GM18499 (cell line): ENCODE data around the gene CACNB4.
"Not testable (repeated sequence)": the region's sequence is repeated elsewhere in the genome, so short reads cannot be mapped to it uniquely, and the experiment has no call there.

Experiments used
- ATAC-seq: cut with Tn5 transposase; IDR thresholded peaks from one replicate; pipeline ENCODE4 v1.9.1; 2021; ENCODE audit warnings: moderate number of reproducible peaks; ENCODE audit not compliant: insufficient read depth, unreplicated experiment

CACNB4 gene

DNA sequence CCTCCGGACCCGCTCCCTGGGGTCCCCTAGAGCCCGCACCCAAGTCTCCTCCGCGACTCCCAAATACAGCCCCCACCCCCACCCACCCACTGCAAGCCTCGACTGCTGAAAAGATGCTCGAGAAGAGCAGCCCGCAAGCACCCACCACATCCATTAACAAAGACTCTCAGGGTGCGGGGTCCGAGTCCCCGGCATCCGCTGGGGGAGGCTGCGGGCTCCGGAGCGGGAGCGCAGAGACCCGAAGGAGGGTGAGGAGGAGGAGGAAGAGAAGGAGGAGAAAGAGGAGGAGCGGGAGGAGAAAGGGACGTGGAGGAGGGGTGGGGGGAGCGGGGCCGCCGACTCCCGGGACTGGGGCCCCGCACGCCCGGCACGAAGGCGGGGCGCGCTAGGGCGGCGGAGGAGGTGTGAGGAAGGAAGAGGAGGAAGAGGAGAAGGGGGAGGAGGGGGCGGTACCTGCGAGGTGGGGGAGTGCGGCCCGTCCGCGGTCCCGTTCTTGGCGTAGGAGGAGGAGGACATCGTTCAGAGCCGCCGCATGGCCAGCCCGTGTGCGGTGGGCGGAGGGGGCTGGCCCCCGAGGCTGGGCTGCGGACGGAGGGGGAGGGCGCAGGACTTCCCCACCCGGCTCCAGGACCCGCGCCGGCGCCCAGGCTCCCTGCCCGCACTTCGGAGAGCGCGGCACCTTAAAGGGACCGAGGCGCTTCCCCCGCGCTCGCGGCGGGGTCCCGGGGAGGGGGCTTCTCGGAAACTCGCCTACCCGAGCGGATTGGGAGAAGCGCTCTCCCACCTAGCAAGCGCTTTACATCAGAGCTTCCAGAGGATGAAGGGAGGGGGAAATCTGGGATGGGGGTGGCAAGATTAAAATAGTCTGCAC lies at the start of gene CACNB4:
TSS of gene CACNB4 (minus strand) at position 549 of the 871 bp plus-strand sequence.
- ATAC-seq = no peak

DNA sequence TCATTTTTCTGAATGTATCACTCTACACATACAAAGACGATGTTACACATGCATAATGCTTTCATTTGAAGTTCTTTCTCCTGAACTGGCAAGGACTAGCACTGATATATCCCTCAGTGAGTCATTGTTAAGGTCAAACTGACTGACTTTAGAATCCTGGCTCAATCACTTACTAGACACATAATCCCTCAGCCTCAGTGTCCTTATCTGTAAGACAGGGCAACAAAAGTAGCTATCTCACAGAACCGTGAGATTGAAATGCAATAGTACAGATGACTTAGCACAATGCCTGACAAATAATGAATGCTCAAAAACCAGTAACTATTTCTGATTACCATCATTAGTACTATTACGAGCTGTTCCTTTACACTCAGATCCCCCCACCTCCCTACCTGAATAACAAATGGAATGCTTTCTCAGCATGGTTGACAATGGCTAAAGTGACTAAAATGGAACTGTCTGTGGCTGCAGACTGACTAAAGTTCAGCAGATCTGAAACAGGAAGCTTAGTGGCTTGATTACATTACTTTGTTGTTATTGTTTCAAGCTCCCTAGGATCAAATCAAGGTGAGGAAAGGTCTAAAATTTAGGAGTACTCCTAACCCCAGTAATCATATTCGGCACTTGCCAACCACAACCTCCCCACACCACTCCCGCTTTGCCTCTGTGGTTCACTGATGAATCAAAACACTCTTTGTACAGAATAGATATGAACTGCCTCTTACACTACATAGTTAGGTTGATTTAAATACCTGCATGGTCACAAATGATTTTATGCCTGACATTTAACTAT lies 35.8 kb upstream of the CACNB4 start:
- peak; percentile 65 for ATAC-seq

DNA sequence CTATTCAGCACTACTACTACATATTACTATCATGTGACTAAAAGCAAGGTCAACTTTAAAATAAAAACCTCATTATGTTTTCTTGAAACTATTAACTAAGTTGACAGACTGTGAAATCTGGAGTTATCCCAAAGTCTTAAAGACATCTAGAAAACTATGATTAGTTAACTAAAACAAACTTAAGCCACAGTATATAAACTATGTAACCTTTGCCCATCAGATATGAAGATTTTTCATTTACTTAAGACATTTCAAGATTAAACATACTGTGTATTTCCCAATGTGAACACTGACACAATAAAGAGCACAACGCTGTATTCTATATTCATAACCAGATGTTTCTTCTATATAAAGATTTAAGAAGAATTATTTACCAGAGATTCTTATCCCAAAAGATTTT lies 33.5 kb upstream of the CACNB4 start:
- no peak for ATAC-seq

DNA sequence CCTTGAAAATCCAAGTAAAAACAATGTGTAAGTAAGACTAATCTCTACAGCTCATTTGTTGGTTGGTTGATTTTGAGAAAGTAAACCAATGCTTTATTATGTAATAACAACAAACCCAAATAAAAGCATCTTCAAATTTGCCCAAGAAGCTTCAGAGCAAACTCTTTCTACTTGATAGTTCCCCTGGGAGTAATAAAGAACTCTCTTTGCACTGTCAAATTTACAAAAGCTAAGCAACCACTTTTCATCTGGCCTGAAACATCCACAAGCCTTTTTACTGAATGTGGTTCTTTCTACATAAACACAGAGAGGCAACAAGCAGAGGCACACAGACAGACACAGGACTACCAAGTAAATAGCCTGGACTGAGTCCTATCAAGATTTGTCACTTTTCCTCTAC lies 28.8 kb upstream of the CACNB4 start:
- ATAC-seq = no peak

DNA sequence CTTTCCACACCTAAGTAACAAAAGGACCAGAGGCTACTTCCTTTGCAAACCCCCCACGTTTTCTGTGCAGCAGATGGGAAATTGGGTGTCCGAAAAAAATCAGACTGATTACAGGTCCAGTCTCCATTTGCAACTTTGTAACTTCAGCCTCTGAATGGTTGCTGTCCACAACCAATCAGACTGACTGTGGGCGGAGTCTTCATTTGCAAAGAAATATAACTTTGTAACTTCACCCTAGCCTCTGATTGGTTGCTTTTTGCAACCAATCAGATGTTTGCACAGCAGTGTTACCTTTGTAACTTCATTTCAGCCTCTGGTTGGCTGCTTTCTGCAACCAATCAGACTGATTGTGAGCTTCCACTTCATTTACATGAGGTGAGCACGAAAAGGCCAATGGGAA lies 27.8 kb upstream of the CACNB4 start:
- ATAC-seq = no peak

DNA sequence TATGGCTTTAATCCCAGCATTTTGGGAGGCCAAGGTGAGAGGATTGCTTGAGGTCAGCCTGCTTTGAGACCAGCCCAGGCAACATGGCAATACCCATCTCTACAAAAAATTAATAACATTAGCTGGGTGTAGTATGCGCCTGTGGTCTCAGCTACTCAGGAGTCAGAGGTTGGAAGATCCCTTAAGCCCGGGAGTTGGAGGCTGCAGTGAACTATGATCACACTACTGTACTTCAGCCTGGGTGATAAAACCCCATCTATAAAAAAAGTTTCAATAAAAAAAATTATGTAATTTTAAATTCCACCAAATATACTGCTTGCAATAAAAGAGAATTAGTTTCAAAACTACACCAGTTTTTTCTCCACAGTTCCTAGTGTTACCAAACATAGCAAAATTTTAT lies 23.3 kb upstream of the CACNB4 start:
- no peak for ATAC-seq

DNA sequence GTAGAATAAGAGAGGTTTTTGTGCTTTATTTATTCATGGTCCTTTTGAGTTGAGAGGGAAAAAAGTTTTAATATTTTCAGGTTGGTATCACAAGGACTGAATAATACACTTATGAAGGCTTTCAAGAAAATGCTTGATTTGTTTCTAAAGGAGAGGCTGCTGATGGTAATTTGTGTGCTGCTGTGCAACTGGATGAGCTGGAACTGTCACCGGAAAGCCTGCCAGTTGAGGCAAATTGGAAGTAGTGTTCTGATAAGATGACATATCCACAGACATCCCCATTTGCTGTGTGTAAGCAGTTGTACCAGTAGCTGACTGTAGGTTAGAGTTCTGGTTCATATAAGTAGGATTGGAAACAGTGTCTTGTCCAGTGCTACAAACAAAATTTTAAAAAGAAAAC lies 21.6 kb upstream of the CACNB4 start:
- ATAC-seq = no peak

DNA sequence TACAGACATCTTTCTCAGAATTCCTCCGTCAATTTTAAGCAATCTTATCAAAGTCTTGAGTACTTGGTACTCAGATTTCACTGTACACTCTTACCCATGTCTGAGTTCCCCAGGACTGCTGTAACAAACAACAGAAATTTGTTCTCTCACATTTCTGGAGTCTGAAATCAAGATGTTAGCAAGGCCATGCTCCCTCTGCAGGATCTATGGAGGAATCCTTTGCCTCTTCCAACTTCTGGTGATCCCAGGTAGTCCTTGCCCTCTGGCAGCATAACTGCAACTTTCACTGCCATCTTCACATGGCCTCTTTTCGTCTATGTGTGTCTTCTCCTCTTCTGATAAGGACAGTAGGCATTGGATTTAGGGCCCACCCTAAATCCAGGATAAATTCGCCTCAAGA lies 17.1 kb upstream of the CACNB4 start:
- ATAC-seq = no peak

DNA sequence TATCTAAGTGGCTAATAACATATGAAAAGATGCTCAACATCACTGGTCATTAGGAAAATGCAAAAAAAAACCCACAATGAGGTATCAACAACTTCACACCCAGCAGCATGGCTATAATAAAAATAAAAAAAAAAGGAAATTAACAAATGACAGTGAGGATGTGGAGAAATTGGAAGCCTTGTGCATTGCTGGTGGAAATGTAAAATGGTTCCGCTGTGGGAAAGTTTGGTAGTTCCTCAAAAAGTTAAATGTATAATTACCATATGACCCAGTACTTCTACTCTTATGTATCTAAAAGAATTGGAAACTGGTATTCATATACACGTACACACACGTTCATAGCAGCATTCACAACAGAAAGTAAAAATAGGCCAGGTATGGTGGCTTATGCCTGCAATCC lies 15.5 kb upstream of the CACNB4 start:
- no peak for ATAC-seq

DNA sequence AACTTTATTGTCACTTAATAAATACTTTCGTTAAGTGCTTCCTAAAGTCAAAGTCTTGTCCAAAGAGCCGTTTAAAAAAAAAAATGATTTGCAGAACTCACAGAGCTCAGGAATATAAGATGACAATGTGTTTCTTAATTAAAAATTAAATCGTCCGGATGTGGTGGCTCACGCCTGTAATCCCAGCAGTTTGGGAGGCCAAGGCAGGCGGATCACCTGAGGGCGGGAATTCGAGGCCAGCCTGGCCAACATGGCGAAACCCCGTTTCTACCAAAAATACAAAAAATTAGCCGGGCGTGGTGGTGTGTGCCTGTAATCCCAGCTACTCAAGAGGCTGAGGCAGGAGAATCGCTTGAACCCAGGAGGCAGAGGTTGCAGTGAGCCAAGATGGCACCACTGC lies 8.3 kb upstream of the CACNB4 start:
- ATAC-seq = not testable (repeated sequence)

DNA sequence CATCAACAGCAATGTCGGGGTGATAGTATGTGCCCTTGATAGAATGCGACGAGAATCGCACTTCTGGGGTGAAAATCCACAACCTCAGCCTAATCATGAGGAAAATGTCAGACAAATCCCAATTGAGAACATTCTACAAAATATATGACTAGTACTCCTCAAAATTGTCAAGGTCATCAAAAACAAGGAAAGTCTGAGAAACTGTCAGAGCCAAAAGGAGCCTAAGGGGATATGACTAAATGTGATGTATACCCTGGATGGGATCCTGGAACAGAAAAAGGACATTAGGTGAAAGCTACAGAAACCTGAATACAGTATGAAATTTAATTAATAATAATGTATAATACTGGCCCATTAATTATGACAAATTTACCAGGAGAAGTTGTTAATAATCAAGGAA lies 7.6 kb upstream of the CACNB4 start:
- ATAC-seq = no peak

DNA sequence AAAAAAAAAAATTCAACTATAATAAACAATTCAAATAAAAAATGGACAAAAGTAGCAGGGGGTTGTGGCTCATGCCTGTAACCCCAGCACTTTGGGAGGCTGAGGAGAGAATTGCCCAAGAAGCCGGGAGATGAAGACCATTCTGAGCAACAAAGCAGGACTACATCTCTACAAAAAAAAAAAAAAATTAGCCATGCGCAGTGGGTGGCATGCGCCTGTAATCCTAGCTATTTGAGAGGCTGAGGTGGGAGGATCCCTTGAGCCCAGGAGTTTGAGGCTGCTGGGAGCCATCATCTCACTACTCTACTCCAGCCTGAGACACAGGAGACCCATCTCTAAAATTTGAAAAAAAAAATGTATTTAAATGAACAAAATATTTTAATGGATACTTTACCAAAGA lies 4.4 kb upstream of the CACNB4 start:
- ATAC-seq = no peak

DNA sequence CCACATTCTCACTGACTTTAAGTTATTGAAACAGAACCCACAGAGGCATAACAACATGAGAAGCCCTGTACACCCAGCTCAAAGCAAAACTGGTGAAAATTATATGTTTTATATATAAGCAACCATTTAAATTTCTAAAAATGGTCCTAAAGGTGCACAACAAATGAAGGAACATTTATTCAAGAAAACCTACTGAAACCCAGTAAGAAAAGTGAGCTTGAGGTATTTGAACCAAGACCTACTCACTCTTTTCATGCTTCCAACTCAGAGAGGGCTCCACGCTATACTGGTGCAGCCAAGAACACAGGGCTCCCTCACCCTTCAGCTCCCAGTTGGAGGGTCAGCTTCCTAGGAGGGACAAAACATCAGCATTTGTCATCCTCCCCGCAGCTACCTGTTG lies 2.1 kb upstream of the CACNB4 start:
- ATAC-seq = no peak

DNA sequence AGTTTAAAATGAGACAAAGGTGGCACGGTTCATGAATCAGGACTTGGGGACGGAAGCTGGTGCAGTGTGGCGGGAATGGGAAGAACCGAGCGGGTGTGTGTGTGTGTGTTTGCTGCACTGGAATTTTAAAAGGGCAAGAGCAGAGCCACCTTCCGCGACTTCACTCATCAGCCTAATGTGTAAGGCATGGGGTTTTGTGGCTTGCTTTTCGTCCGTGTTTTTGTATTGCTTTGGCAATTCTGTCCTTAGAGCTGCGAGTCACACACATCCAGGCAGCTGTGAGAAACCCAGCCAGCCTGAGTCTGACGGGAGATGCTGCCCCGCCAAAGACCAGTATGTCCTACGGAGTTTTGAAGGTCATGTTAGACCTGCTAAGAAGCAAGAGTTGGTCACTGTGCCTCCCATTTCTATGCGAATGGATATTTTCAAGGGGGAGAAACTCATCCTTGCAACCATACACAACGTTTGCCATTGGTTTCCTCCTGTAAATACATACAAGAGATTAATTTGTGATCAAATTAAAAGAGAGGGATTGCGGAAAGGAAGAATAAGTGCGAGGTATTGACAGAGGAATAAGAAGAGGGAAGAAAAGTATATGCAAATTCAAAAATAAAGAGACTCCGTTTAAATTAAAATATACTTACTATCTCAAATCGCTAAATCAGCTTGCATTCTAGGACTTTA lies 665 bp upstream of the CACNB4 start:
- ATAC-seq = no peak

DNA sequence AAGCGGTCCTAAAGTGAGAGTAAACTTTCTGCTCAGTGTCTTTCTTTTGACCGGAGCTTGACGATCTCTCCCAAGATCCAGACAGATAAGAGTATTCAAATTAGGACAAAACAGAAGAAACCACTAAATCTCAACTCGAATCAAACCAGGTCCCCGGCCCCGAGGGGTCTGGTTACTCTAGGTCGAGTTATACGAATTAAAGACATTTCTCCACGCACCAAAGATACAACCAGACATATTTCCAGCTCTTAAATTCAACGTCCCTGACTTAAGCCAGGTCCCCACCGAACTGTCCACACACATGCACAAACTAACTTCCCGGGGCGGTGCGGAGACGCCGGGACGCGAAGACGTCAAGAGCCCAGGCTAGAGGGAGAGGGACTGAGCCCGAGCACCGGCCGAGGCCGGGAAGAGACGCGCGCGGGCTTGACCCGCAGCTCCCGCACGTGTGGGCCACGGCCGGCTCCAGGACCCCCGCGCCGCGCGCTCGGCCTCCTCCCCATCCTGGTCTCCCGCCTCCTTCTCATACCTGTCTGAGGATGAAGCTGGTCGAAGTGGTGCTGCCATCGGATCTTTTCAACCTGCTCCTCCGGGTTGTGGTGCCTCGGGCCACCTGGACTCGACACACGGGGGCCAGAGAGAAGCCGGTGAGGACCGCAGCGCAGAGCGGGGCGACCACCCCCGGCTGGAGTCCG lies 896 bp downstream of the CACNB4 start:
- no peak for ATAC-seq

DNA sequence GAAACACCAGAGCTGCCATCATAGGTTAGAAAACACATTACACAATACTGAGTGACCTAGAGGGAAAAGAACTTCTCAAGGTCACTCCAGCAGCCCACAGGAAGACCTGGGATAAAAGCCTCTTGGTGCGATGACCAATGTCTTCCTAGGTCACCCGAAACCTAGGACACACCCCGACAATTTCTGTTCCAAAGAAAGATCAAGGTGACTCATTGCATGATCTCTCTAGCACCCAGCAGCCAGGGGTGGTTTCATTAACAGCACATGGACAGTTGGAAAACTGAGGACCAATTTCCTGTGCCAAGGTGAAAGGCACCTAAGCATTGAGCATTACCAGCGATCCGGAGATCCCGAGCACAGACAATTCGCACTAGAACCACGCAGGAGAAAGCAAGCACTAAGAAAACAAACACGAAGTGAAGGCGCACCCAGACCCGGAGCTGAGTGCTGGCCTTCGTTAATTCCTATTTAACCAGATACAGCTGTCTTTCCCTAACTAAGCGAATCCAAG lies 1.5 kb downstream of the CACNB4 start:
- no peak for ATAC-seq

DNA sequence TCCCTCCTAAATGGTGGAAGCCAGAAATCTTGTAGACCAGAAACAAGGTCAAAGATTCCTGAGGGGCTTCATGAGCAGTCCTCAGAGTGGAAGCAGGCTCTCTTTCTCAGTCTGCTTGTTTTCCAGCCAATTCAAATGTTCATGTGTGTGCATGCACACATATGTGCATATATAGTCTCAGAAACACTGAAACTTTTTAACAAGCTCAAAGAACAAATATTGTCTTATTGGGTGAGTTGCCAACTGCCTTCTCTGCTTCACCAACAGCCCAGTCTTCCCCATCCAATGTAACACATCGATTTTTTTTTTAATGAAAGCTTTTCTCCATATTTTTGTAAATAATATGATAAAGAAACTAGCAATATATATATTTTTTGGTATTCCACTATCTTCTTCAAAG lies 3.7 kb downstream of the CACNB4 start:
- no peak for ATAC-seq

DNA sequence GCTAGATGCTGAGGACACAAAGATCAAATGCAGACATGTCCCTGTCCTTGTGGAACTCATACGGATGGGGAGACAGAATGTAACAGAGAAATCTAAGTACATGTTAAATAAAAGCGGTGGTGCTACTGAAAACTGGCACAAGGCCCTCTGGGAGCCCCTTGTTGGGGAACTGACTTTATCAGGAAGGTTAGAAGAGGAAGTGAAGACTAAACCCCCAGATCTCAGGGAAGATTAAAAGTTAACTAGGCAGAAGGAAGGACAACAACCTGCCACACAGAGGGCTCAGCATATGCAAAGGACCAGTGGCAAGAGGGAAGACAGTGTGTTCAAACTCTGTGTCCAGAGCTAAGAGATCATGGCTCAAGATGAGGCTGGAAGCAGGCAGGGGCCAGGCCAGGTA lies 4.8 kb downstream of the CACNB4 start:
- no peak for ATAC-seq

DNA sequence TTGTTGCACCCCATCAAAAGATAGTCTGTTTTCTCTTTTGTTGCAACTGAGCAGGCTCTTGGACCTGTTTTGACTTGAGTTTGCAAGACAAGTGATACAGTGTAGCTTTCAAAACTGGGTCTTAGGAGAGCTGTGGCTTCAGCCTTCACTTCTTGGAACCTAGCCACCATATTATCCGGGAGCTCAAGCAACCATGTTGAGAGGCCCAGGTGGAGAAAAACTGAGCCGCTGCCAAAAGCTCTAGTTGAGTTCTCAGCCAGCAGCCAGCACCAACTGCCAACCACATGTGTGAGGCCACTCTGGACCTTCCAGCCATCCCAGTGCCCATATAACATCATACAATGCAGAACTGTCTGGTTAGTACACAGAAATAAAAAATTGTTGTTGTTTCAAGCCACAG lies 5.4 kb downstream of the CACNB4 start:
- no peak for ATAC-seq

DNA sequence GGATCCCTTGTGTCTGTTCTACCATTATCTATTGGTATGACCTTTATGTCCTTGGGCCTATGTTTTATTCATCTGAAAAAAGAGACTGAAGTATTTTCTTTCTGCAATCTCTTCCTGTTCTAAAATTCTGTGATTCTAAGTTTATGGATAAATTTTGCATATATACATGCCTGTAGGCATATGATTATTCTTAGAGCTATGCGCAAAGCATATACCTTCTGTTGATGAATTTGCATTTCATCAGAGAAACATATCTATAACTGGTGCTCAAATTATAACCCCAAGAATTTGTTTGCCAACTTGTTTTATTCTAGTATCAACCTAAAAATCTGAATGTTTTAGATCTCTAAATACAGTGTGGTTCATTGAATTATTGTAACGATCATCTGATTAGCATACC lies 6.7 kb downstream of the CACNB4 start:
- ATAC-seq = no peak
